ENCODE results near the gene ANKS1B. TPM values are rescaled to one million over a fixed set of nuclear protein-coding genes. Genes with fewer than 3 reads are reported as not detected.
"Not testable (repeated sequence)": the region's sequence is repeated elsewhere in the genome, so short reads cannot be mapped to it uniquely, and the experiment has no call there.

The ANKS1B gene
- polyA plus RNA-seq, 3 donors = not detected

- Histone ChIP-seq H3K79me2 (ENCODE audit: insufficient read depth, low read length) (no peaks in the 10 kb centered on the region), H3K4me3 (replicated peaks in 1 of 3; ENCODE audit: low read depth in 2 of 3, low read length in 3 of 3) (no peak overlapping the region), H3K27me3 (ENCODE audit: control insufficient read depth in 2 of 2, insufficient read depth in 2 of 2, low read length in 2 of 2) (no peaks in the 10 kb centered on the region), H3K9ac (ENCODE audit: insufficient read depth, low read length, poor library complexity, severe bottlenecking) (no peak overlapping the region), H3K36me3 (replicated peaks in 1 of 2; ENCODE audit: control insufficient read depth in 1 of 2, insufficient read depth in 2 of 2, low read length in 2 of 2) (no peaks in the 10 kb centered on the region), H3K4me1 (ENCODE audit: control insufficient read depth in 1 of 2, insufficient read depth in 2 of 2, low read length in 2 of 2) (no peaks in the 10 kb centered on the region), H3K4me2 (replicated peaks; ENCODE audit: extremely low read depth, low read length, poor library complexity, severe bottlenecking) (no peak overlapping the region), H3K27ac (ENCODE audit: low read depth in 1 of 2, low read length in 2 of 2) (no peak overlapping the region), H2AFZ (ENCODE audit: insufficient read depth, low read depth, low read length, poor library complexity, severe bottlenecking) (no peak overlapping the region), H4K20me1 (ENCODE audit: insufficient read depth, low read length) (no peaks in the 10 kb centered on the region), H3K9me3 (replicated peaks in 1 of 2; ENCODE audit: control insufficient read depth in 1 of 2, insufficient read depth in 1 of 2, low read length in 2 of 2) (no peaks in the 10 kb centered on the region)
- no peak overlapping the region for H3K27ac Mint-ChIP-seq
- peaks cover 0 to 4% (median 0%) of the 10 kb centered on the region in 7 donors for H3K9me3 Mint-ChIP-seq
- no peaks in the 10 kb centered on the region for H3K36me3 Mint-ChIP-seq
- WGBS (ENCODE audit: insufficient coverage) = no CpG with 5 or more reads among the region's 2 CpGs
- TF ChIP-seq CTCF (IDR thresholded peaks at IDR 0.05) = no peak
- H3K4me3 Mint-ChIP-seq = no peak overlapping the region
- no peaks in the 10 kb centered on the region for H3K4me1 Mint-ChIP-seq
- intact Hi-C loops (cut with micrococcal nuclease) = no loop called here
- no peak for DNase-seq
- peaks cover 0 to 4% (median 1%) of the 10 kb centered on the region in 3 donors for H3K27me3 Mint-ChIP-seq (ENCODE audit: low read depth in 3 of 3)
These were observed 1015.8 kb downstream of the ANKS1B start for GRCh38 chr12:98968896-98969295.

- H3K4me1 ChIP-seq (ENCODE audit: control insufficient read depth in 1 of 2, insufficient read depth in 2 of 2, low read length in 2 of 2); H3K9ac ChIP-seq (ENCODE audit: insufficient read depth, low read length, poor library complexity, severe bottlenecking); H3K4me3 ChIP-seq (replicated peaks in 1 of 3; ENCODE audit: low read depth in 2 of 3, low read length in 3 of 3); H3K4me2 ChIP-seq (replicated peaks; ENCODE audit: extremely low read depth, low read length, poor library complexity, severe bottlenecking); H3K27me3 Mint-ChIP-seq (ENCODE audit: low read depth in 3 of 3); H3K4me3 Mint-ChIP-seq; H3K27ac Mint-ChIP-seq; H3K36me3 Mint-ChIP-seq; H3K27me3 ChIP-seq (ENCODE audit: control insufficient read depth in 2 of 2, insufficient read depth in 2 of 2, low read length in 2 of 2); H3K4me1 Mint-ChIP-seq; H4K20me1 ChIP-seq (ENCODE audit: insufficient read depth, low read length); DNase-seq; H3K36me3 ChIP-seq (replicated peaks in 1 of 2; ENCODE audit: control insufficient read depth in 1 of 2, insufficient read depth in 2 of 2, low read length in 2 of 2); H3K9me3 ChIP-seq (replicated peaks in 1 of 2; ENCODE audit: control insufficient read depth in 1 of 2, insufficient read depth in 1 of 2, low read length in 2 of 2); H3K79me2 ChIP-seq (ENCODE audit: insufficient read depth, low read length); H3K27ac ChIP-seq (ENCODE audit: low read depth in 1 of 2, low read length in 2 of 2); H2AFZ ChIP-seq (ENCODE audit: insufficient read depth, low read depth, low read length, poor library complexity, severe bottlenecking); intact Hi-C loops (cut with micrococcal nuclease); H3K9me3 Mint-ChIP-seq: not testable (repeated sequence)
- no CpG with 5 or more reads among the region's 5 CpGs for WGBS (ENCODE audit: insufficient coverage)
These were observed 1027.6 kb downstream of the ANKS1B start for GRCh38 chr12:98957135-98957534.

All from CD14-positive monocyte (primary cell).